Transverse colon (tissue), 4 donors: ENCODE measurements around the gene ANKRD34A.

Source experiments
- POLR2A ChIP-seq: fragments of 450-650 bp; IDR thresholded peaks from one replicate; pipeline ENCODE4 v1.6.1; 2016; ENCODE audit warnings: antibody characterized with exemption, mild to moderate bottlenecking, moderate library complexity
- POLR2AphosphoS5 ChIP-seq, 3 donors: sonication (generic); formaldehyde crosslinking; IDR thresholded peaks; one replicate each; pipeline ENCODE4 v1.6.1; 2016; ENCODE audit warnings: antibody characterized with exemption in 3 of 3
- TF ChIP-seq, protein P1 (sequence below), 5 experiments: fragments of 200-600 bp in 3 of 5; fragments of 450-650 bp in 2 of 5; sonication (generic) in 3 of 5; IDR thresholded peaks; 1 replicate in 2 of 5; 2 replicates in 3 of 5; pipeline ENCODE4 v1.5.1; 2016 to 2017; ENCODE audit warnings: antibody characterized with exemption in 5 of 5, inconsistent platforms in 3 of 5, mild to moderate bottlenecking in 2 of 5, moderate library complexity in 1 of 5

DNA sequence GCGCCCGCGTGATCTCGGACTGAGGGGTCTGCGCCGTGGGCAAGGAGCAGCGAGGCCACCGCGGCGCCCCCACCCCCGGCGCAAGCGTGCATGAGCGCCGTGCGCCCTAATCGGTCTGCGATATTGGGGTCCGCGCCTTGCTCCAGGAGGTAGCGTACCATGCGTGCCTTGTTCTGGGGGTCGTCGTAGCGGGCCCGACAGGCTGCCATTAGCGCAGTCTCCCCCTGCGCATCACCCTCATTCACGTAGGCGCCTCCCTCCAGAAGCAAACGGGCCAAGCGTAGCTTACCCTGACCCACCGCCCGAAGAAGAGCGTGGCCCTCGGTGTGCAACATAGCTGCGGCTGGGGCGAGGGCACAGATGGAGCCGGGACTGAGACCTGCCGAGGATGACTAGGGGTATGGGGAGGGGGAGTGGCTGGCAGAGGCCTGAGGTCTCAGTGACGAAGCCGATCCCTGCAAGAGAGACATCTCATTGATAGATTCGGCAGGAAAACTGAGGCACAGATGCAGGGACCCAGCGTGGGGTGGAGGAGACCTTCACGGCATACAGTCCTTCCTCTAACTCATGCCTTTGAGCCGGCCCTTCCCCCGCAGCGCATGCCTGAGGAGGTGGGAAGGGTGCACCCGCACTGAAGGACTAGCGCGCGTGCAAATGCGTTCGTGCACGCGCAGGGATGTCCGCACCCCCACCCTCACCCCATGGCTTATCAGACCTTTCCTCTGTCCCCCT, 2.8 kb downstream of the ANKRD34A start:
- TF ChIP-seq, protein P1, sequence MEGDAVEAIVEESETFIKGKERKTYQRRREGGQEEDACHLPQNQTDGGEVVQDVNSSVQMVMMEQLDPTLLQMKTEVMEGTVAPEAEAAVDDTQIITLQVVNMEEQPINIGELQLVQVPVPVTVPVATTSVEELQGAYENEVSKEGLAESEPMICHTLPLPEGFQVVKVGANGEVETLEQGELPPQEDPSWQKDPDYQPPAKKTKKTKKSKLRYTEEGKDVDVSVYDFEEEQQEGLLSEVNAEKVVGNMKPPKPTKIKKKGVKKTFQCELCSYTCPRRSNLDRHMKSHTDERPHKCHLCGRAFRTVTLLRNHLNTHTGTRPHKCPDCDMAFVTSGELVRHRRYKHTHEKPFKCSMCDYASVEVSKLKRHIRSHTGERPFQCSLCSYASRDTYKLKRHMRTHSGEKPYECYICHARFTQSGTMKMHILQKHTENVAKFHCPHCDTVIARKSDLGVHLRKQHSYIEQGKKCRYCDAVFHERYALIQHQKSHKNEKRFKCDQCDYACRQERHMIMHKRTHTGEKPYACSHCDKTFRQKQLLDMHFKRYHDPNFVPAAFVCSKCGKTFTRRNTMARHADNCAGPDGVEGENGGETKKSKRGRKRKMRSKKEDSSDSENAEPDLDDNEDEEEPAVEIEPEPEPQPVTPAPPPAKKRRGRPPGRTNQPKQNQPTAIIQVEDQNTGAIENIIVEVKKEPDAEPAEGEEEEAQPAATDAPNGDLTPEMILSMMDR (IDR thresholded peaks at IDR 0.05) = no peak
- TF ChIP-seq POLR2AphosphoS5 (IDR thresholded peaks at IDR 0.05) (no peak), POLR2A (no peak)
